ENCODE results near the gene LIPC.

The LIPC gene

DNA sequence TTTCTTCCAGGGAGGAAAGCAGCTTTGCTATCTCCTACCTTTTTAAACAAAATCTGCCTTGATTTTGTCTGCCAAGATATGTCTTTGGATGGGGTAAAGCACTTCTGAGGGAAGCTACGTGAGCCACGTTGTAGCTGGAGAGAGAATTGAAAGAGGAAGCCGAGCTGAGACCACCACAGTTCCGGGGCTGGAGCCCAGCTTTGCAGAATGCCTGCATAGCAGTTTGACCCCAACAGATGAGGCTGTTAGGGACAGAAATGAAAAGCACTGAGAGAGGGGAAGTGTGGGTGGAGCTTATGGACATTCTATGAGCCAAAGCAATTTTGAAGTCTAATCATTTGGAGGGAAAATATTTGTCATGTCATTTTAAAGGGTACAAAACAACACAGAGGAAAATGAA, 45.4 kb downstream of the LIPC start:
- TF ChIP-seq, protein P1, sequence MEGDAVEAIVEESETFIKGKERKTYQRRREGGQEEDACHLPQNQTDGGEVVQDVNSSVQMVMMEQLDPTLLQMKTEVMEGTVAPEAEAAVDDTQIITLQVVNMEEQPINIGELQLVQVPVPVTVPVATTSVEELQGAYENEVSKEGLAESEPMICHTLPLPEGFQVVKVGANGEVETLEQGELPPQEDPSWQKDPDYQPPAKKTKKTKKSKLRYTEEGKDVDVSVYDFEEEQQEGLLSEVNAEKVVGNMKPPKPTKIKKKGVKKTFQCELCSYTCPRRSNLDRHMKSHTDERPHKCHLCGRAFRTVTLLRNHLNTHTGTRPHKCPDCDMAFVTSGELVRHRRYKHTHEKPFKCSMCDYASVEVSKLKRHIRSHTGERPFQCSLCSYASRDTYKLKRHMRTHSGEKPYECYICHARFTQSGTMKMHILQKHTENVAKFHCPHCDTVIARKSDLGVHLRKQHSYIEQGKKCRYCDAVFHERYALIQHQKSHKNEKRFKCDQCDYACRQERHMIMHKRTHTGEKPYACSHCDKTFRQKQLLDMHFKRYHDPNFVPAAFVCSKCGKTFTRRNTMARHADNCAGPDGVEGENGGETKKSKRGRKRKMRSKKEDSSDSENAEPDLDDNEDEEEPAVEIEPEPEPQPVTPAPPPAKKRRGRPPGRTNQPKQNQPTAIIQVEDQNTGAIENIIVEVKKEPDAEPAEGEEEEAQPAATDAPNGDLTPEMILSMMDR (IDR thresholded peaks at IDR 0.05; ENCODE audit: low read depth, low read length) = no peak
- H3K4me3 ChIP-seq (ENCODE audit: low read depth, low read length) = no peak overlapping the region

DNA sequence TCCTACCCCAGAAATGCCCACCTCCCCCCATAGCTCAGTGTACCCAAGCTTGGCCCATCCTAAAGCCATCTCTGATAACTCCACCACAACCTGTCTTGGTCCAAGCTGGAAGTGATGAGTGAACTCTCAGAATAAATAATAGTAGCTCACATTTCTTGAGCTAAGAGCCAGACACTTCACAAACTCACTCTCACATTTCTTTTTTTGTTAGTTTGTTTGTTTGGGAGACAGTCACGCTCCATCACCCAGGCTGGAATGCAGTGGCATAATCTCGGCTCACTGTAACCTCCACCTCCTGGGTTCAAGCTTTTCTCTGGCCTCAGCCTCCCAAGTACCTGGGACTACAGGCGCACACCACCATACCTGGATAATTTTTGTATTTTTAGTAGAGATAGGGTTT, 46.2 kb downstream of the LIPC start:
- H3K4me3 ChIP-seq (ENCODE audit: low read depth, low read length) = no peak overlapping the region
- TF ChIP-seq, protein P1 (IDR thresholded peaks at IDR 0.05; ENCODE audit: low read depth, low read length) = no peak

DNA sequence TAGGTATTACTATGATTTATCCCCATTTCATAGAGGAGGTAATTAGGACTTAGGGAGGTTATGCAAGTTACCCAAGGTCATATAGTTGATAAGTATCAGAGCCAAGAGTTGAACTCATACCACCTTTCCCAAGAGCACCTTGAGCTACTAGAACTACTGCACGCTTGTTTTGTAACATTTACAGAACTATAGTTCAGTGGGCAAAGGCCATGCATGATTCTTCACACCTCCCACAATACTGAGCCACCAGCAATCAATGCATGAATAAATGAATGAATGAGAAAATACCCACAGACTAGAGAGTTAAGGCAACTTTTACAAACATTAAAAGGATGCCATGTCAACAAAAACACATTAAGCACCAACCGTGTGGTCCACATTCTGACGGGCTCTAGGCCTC, 46.8 kb downstream of the LIPC start:
- no peak overlapping the region for H3K4me3 ChIP-seq (ENCODE audit: low read depth, low read length)
- TF ChIP-seq, protein P1 (IDR thresholded peaks at IDR 0.05; ENCODE audit: low read depth, low read length) = no peak

DNA sequence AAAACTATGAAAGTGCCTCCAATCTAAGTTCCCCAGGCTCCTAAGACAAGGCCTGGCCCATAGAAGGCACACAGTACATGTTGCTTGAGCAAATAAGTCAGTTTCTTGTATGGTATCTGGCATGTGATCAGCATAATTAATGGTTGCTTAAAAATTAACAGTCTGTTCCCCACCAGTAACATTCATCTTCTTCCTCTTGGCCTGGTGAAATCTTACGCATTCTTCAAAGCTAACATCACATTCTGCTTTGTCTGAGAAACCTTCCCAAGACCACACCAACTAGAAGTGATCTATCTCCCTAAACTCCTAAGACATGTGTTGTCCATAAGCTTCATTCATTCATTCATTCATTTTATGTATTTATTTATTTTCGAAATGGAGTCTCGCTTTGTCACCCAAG, 48.1 kb downstream of the LIPC start:
- TF ChIP-seq, protein P1 (IDR thresholded peaks at IDR 0.05; ENCODE audit: low read depth, low read length) = no peak
- no peak overlapping the region for H3K4me3 ChIP-seq (ENCODE audit: low read depth, low read length)

DNA sequence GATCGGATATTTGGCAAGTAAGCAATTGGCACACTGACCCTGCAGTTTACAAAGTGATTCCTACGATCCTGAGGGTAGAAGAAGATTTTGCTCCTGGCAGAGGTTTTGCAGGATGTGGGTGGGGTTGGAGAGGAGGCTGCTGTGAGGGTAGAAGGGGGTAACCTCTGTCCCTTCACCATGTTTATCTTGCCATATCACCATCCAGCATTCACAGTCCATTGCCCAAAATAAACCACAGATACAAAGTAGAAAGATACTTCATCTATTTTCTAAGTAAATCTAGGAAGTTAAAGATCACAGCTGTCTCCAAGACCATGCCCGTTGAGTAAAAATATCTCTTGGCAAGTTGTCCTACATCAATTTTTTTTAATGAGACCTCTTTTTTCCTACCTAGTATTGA, 51.6 kb downstream of the LIPC start:
- H3K4me3 ChIP-seq (ENCODE audit: low read depth, low read length) = no peak overlapping the region
- TF ChIP-seq, protein P1 (IDR thresholded peaks at IDR 0.05; ENCODE audit: low read depth, low read length) = no peak

DNA sequence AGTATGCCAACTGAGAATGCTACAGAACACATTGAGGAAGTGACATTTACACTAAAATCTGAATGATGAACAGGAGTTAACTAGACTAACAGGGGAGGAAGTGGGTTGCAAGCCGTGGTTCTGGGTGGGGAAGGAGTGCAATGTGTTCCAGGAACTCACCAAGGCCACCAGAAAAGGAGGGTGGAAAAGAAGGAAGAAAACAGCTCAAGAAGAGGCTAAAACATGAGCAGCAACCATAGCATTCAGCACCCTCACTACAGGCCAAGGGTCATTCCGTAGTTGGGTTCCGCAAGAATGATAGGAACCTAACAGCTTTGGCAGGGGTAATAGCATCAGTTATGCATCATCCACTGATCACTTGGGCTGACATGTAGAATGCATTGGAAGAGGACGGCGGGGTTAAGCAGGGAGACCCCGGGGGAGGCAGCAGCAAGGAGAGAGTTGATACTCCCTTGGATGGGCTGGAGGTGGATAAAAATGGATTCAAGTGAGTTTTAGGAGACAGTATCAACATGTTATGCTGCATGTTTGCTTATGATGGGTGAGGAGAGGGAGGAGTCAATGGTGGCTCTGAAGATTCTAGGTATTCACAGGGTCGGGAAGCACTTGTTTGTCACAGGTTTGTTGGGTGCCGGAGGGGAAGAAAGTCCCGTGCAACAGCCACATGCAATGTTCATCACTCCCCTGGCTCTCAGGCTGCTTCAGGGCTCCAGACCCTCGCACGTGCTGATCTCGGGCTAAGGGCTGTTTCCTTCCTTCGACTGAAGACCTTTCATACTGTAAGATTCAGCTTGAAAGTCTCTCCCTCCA, 53.2 kb downstream of the LIPC start:
- H3K4me3 ChIP-seq (ENCODE audit: low read depth, low read length) = no peak overlapping the region

DNA sequence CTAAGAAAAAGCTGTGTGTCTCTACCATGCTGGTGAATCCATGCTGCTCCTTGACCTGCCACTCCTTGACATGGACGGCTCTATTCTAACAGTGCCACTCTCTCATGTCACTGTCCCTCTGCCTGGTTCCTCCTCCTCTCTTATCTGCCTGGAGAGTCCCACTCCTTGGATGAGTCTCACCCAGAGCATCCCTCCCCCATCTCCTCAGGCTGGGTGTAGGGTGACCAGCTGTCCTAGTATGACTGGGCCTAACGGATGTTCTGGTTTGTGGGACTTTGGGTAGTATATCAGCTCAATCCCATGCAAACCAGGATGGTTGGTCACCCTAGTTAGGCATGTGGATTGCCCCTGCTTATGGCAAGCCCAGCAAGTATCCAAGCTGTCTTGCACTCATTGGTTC, 54.3 kb downstream of the LIPC start:
- H3K4me3 ChIP-seq (ENCODE audit: low read depth, low read length) = no peak overlapping the region
- TF ChIP-seq, protein P1 (IDR thresholded peaks at IDR 0.05; ENCODE audit: low read depth, low read length) = no peak

More for the DNA sequence above, 53.2 kb downstream of the LIPC start:
- TF ChIP-seq, protein P1 (IDR thresholded peaks at IDR 0.05; ENCODE audit: low read depth, low read length) = no peak
